Nucleus accumbens (tissue), 56 donors: ENCODE results near the gene FBXO2.

Experiments used
- DNase-seq, 56 donors: peaks; one replicate each; lab custom pipeline; 2025; lab: John Stamatoyannopoulos, UW

Gene FBXO2

DNA sequence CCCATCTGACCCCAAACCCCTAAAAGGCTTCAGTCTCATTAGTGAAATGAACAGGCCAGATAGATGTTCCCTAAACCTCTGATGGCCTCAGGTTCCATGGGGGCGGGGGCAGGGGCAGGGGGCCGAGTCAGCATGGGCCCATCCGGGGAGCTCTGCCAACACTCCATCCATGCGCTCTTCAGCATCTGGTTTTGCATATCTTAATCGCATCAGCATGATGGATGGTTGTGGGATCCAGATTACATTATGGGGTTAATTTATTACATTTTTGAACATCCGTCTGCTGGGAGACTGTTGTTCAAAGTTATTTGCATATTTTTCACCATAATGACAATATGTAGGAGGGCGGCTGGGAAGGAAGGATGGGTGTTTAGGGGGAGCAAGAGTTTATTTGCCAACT is 29.8 kb upstream of the FBXO2 start:
- no peak for DNase-seq

DNA sequence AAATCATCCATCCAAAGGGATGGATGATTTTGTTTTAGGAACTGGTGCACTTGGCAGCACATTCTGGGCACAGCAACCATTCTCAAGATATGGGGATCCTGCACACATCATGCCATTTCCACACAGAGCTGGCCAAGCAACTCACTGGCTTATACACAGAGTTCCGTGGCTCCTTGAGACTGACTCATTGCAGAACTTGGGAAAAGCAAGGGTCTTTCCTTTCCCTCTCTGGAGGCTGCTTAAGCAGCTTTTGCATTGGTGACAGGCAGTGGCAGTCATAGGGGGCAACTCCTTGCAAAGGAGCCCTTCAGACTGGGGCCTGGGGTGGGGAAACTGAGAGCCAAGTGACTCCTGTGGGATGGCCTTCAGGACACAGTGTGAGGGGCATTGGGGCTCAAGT is 28.6 kb upstream of the FBXO2 start:
- DNase-seq: no peak

DNA sequence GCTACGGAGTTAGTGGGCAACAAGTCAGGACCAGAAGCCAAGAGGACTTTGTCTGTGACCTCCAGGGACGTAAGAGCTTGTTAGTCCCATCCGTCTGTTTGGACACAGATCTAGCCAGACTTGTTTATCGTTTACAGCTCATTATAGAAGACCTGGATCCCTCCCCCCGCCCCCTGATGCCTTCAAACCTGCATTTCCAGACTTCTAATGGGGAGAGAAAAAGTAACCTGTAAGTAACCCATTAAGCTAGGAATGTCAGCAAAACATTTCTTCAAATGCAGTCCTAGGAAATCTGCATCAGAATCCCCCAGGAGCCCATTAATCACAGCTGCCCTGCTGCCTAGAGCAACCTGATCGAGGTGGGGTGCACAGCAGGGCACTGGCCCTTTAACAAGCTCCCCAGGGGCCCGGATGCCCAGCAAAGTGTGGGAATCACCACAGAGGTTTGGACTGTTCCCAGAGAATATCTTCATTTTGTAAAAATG is 28.1 kb upstream of the FBXO2 start:
- no peak for DNase-seq

GRCh38 chr1:11681071-11681771 is 27.0 kb upstream of the FBXO2 start, which contains the start of gene MAD2L2:
Gene MAD2L2, minus strand, starts transcription at chr1:11681148. Its CDS starts 547 bp downstream, at chr1:11680601.
- peak in 55 of 56 donors; percentile 35 to 93 (median 80) for DNase-seq

GRCh38 chr1:11680270-11681070 is 26.2 kb upstream of the FBXO2 start:
- DNase-seq: peak in 3 of 56 donors; percentile 41 to 51 (median 49)

GRCh38 chr1:11678442-11678841 is 24.2 kb upstream of the FBXO2 start:
- no peak for DNase-seq

DNA sequence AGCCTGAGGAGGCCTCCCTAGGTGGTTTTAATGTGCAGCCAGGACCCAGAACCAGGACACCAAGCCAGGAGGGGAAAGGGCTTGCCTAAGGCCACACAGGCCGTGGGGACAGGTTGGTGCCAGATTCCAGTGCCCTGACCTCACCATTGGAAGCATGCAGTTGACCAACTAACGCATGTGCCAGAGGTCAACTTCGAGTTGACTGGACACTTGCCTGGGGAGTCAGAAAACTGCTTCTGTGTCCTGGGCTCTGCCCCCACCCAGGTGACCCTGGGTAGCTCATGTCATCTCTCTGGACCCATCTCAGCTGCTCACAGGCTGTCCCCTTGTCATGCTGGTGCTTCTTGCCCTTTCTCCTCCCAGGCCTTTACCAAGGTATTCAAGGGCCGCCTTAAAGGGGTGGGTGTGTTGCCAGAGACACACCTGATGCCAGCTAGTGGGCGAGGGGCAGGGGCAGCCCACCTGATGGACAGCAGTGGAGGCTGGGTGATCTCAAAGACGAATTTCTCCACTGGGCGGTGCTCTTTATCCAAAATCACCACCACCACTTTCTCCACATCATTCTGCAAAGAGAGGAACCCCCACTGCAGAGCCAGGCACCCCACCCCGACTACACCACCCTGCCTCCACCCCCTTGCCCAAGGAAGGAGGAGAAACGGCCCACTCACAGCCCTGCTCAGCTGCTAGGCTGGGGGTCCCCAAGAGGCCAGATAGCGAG is 22.3 kb upstream of the FBXO2 start:
- DNase-seq: no peak

DNA sequence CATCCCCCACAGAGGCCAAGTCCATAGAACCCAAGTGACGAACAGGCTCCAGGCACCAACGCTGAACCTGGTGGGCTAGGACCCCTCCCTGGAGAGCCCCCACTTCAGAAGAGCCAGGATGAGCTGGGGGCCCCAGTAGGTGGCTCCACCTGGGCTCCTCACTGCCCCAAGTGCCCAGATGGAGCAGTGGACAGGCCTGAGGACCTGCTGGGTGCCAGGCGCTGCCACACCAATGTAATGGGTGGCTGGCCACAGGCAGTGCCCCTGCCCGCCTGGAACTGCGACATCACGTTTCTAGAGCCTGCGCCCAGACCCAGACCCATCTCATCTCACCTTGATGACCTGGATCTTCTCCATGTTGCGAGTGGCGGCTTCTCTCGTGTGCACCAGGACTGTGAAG is 21.1 kb upstream of the FBXO2 start:
- DNase-seq: no peak

- DNase-seq: no peak
Measured at GRCh38 chr1:11674488-11674887, 20.3 kb upstream of the FBXO2 start.

- no peak for DNase-seq
Measured at GRCh38 chr1:11673089-11673769, 19.0 kb upstream of the FBXO2 start.

DNA sequence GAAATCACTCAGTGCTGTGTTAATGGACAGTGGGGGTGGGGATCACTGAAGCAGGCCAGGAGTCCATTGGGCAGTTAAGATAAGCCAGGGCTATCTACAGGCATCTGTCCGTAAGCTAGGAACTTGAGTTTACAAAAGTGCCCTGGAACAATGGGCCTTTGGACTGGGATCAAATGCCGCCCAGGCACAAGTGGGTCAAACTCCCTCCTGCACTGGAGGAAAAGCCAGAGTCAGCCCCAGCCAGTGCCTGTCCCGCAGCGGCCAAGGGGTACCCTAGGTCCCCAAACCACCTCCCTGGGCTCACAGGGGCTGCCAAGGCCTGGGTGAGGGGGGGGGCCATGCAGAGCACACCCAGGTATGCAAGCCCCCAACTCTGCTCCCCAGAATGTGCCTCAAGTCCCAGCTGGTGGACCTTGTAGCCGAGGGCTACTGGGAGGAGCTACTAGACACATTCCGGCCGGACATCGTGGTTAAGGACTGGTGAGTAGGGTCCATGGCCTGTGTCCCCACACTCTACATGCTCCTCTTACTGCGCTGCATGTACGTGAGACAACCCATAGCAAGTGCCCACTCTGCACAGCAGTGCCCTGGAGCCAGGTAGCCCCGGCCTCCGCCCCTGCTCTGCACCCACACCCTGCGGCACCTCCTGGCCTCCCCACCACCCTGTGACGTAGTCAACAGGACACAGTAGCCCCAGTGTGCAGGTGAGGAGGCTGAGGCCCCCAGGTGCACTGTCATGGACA is 17.5 kb upstream of the FBXO2 start:
- no peak for DNase-seq

GRCh38 chr1:11671205-11671543 is 16.9 kb upstream of the FBXO2 start:
- no peak for DNase-seq

- DNase-seq: no peak
Measured at GRCh38 chr1:11670747-11671146, 16.5 kb upstream of the FBXO2 start.

- DNase-seq: no peak
Measured at GRCh38 chr1:11668516-11668915, 14.3 kb upstream of the FBXO2 start.

- DNase-seq: peak in 18 of 56 donors; percentile 6 to 52 (median 20)
Measured at GRCh38 chr1:11664336-11665065, 10.3 kb upstream of the FBXO2 start.

DNA sequence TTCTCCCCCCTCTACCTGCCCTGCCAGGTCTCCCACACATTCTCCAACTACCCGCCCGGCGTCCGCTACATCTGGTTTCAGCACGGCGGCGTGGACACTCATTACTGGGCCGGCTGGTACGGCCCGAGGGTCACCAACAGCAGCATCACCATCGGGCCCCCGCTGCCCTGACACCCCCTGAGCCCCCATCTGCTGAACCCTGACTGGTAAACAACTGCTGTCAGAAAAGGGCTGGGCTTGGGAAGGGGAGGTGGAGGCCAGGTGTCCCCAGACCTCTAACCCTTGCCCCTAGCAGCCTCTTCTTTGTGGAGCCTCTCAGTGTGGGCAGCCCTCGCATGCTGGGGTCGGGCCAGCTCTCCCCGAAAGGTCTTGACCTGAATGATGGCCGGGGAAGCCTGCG is 6.9 kb upstream of the FBXO2 start:
- DNase-seq: no peak

DNA sequence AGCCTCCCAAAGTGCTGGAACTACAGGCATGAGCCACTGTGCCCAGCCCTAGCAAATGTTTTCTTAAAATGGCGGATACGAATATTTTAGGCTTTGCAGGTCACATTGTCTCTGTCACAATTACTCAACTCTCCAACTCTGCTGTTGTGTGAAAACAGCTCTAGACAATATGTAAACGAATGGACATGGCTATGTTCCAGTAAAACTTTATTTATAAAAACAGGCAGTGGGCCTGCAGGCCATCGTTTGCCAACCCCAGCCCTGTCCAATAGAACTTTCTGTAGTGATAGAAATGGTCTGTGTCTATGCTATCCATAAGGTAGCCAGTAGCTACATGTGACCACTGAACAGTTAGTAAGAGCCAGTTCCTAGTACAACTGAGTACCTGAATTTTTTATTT is 5.5 kb upstream of the FBXO2 start:
- no peak for DNase-seq

DNA sequence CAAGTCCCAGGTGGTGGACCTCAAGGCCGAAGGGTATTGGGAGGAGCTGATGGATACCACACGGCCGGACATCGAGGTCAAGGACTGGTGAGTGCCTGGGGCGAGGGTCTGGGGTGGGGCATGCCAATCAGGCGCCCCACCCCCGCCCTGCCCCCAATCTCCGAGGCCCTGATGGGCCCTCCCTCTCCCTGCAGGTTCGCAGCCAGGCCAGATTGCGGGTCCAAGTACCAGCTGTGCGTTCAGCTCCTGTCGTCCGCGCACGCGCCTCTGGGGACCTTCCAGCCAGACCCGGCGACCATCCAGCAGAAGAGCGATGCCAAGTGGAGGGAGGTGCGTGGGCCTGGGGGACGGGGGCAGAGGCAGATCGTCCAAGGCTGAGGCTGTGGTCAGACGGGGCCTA is 4.3 kb upstream of the FBXO2 start:
- no peak for DNase-seq

DNA sequence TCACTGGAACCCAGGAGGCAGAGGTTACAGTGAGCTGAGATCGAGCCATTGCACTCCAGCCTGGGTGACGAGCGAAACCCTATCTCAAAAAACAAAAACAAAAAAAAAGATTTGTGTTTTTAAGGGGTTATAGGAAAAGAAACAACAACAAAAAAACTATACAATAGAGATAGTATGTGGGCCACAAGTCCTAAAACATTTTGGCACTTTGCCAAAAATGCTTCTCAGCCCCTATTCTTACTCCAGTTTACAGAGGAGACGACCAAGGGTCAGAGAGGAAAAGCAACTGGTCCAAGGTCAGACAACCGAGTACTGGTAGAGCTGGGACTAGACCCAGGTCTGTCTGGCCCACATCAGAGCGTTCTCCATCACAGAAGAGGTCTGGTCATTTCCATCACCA is 3.4 kb upstream of the FBXO2 start:
- DNase-seq: no peak
